Hepatocyte (in vitro differentiated cells): ENCODE measurements around the gene EIF4B.

Source experiments
- CTCF ChIP-seq: fragments of 200-600 bp; sonication (generic); IDR thresholded peaks from 2 replicates; pipeline ENCODE4 v1.5.1; 2016; ENCODE audit warnings: antibody characterized with exemption, mild to moderate bottlenecking; ENCODE audit not compliant: poor library complexity
- EZH2 ChIP-seq: fragments of 200-600 bp; sonication (generic); IDR thresholded peaks from 2 replicates; pipeline ENCODE4 v1.6.1; 2016; ENCODE audit warnings: antibody characterized with exemption, mild to moderate bottlenecking, borderline replicate concordance
- EZH2phosphoT487 ChIP-seq: fragments of 200-600 bp; sonication (generic); IDR thresholded peaks from one replicate; pipeline ENCODE4 v1.6.1; 2018; ENCODE audit warnings: antibody characterized with exemption, mild to moderate bottlenecking, low read depth, moderate library complexity; ENCODE audit not compliant: unreplicated experiment, severe bottlenecking

GRCh38 chr12:53091756-53092155 lies 85.5 kb downstream of the EIF4B start:
- TF ChIP-seq CTCF: no peak
- no peak for TF ChIP-seq EZH2phosphoT487
- no peak for TF ChIP-seq EZH2
